HepG2 (cell line): ENCODE results near the gene CARS2. TPM values are rescaled to one million over a fixed set of nuclear protein-coding genes. Genes with fewer than 3 reads are reported as not detected.

Source experiments
- ATAC-seq: fragments of 200-7000 bp; cut with Tn5 transposase; 3 replicates; pipeline ENCODE4 v1.9.1; 2020; ENCODE audit warnings: mild to moderate bottlenecking, moderate library complexity
- BruUV-seq: library from RNA; stranded (reverse); fragments of 400-500 nt; replicated peaks from 2 replicates; lab custom pipeline; 2021; lab: Mats Ljungman, UMichigan
- CTCF ChIA-PET: fragments of 300-600 bp; formaldehyde crosslinking; extraction: SDS; loops from one replicate; lab custom pipeline; 2021; ENCODE audit warnings: low total read pairs, inconsistent platforms, low intra/inter-chr PET ratio; lab: Yijun Ruan, JAX
- POLR2A ChIA-PET: fragments of 350-600 bp; sonication (Branson Sonifier 250); formaldehyde crosslinking; loops from one replicate; lab custom pipeline; 2020; ENCODE audit warnings: antibody characterized with exemption, inconsistent platforms; lab: Yijun Ruan, JAX
- DNase-seq: peaks from one replicate; pipeline ENCODE4 v3.0.0-alpha.2; 2015; ENCODE audit warnings: low spot score
- FAIRE-seq: peaks from 3 replicates; lab custom pipeline; 2011; peaks lifted over from hg19 to GRCh38; lab: Jason Lieb, UNC
- H2AFZ ChIP-seq: one replicate; pipeline ENCODE4 v1.6.1; 2011; ENCODE audit warnings: low read length, inconsistent platforms
- H3K27ac ChIP-seq: fragments of 300-600 bp; 3 replicates; pipeline ENCODE4 v1.8.0; 2011; ENCODE audit warnings: mixed run types, mild to moderate bottlenecking, mixed read lengths, low read length, inconsistent platforms; ENCODE audit not compliant: insufficient read depth; ENCODE audit errors: extremely low read length
- H3K27me3 ChIP-seq, 2 experiments: fragments of 200-600 bp in 1 of 2; 2 replicates in 1 of 2; 3 replicates in 1 of 2; pipeline versions ENCODE4 v1.6.0 to v1.8.0; 2011; ENCODE audit warnings: low read length in 2 of 2, mild to moderate bottlenecking in 2 of 2, moderate library complexity in 2 of 2, inconsistent platforms in 1 of 2; ENCODE audit not compliant: insufficient read depth in 2 of 2, control insufficient read depth in 1 of 2
- H3K36me3 ChIP-seq, 2 experiments: fragments of 200-600 bp in 1 of 2; replicated peaks in 1 of 2; 2 replicates in 1 of 2; 3 replicates in 1 of 2; pipeline versions ENCODE4 v1.5.1 to v1.8.0; 2011; ENCODE audit warnings: low read length in 2 of 2, inconsistent platforms in 1 of 2; ENCODE audit not compliant: insufficient read depth in 2 of 2, control insufficient read depth in 1 of 2
- H3K4me1 ChIP-seq: 2 replicates; pipeline ENCODE4 v1.5.1; 2012; ENCODE audit warnings: low read length, inconsistent platforms; ENCODE audit not compliant: insufficient read depth
- H3K4me2 ChIP-seq: 2 replicates; pipeline ENCODE4 v1.6.0; 2011; ENCODE audit warnings: low read depth, low read length, inconsistent platforms
- H3K4me3 ChIP-seq, 3 experiments: fragments of 200-600 bp in 1 of 3; sonication (generic), shearing (Covaris generic) in 1 of 3; replicated peaks in 1 of 3; 2 replicates each; pipeline ENCODE4 v1.5.1; 2011 to 2016; ENCODE audit warnings: low read length in 3 of 3, inconsistent platforms in 2 of 3, low read depth in 2 of 3, mild to moderate bottlenecking in 2 of 3, control low read depth in 1 of 3, mixed read lengths in 1 of 3; ENCODE audit not compliant: insufficient read depth in 1 of 3
- H3K79me2 ChIP-seq: one replicate; pipeline ENCODE4 v1.6.1; 2011; ENCODE audit warnings: low read length, inconsistent platforms; ENCODE audit not compliant: insufficient read depth
- H3K9ac ChIP-seq: 2 replicates; pipeline ENCODE4 v1.6.0; 2011; ENCODE audit warnings: mild to moderate bottlenecking, low read depth, low read length, inconsistent platforms; ENCODE audit not compliant: insufficient read depth
- H3K9me3 ChIP-seq: 2 replicates; pipeline ENCODE4 v1.5.1; 2012; ENCODE audit warnings: mild to moderate bottlenecking, low read length
- H4K20me1 ChIP-seq: 2 replicates; pipeline ENCODE4 v1.6.0; 2011; ENCODE audit warnings: inconsistent platforms, mild to moderate bottlenecking, low read length, moderate library complexity; ENCODE audit not compliant: insufficient read depth
- HIVEP1 ChIP-seq: sonication (generic); formaldehyde crosslinking; IDR thresholded peaks from 2 replicates; pipeline ENCODE4 v1.4.0; 2020; ENCODE audit warnings: mild to moderate bottlenecking, missing genetic modification reagents
- JDP2 ChIP-seq: sonication (generic); formaldehyde crosslinking; IDR thresholded peaks from 2 replicates; pipeline ENCODE4 v1.8.1; 2022; ENCODE audit warnings: missing genetic modification reagents, borderline replicate concordance
- KDM6A ChIP-seq: IDR thresholded peaks from 2 replicates; pipeline ENCODE4 v1.6.1; 2016; ENCODE audit warnings: low read depth
- RFX5 ChIP-seq: IDR thresholded peaks from 2 replicates; pipeline ENCODE4 v1.6.1; 2011; ENCODE audit warnings: low read depth, low read length, improper control_type of control experiment
- RFXANK ChIP-seq: IDR thresholded peaks from 2 replicates; pipeline ENCODE4 v1.6.1; 2016
- RORA ChIP-seq: sonication (generic); formaldehyde crosslinking; IDR thresholded peaks from 2 replicates; pipeline ENCODE4 v1.5.0; 2020; ENCODE audit warnings: mild to moderate bottlenecking, missing genetic modification reagents, moderate library complexity
- SNAPC2 ChIP-seq: sonication (generic); formaldehyde crosslinking; IDR thresholded peaks from 2 replicates; pipeline ENCODE4 v1.8.1; 2022; ENCODE audit warnings: mild to moderate bottlenecking, missing genetic modification reagents
- ZFP36 ChIP-seq: fragments of 150-350 bp; IDR thresholded peaks from 2 replicates; pipeline ENCODE4 v1.6.1; 2018; ENCODE audit warnings: borderline replicate concordance, low read length, low read depth; ENCODE audit not compliant: partially characterized antibody
- ZFP41 ChIP-seq: sonication (generic); formaldehyde crosslinking; IDR thresholded peaks from 2 replicates; pipeline ENCODE4 v1.4.0; 2020; ENCODE audit warnings: mild to moderate bottlenecking, missing genetic modification reagents, borderline replicate concordance
- ZNF180 ChIP-seq: sonication (generic); formaldehyde crosslinking; IDR thresholded peaks from 2 replicates; pipeline ENCODE4 v1.4.0; 2020; ENCODE audit warnings: low read depth, missing genetic modification reagents, borderline replicate concordance
- ZNF251 ChIP-seq: sonication (generic); formaldehyde crosslinking; IDR thresholded peaks from 2 replicates; pipeline ENCODE4 v1.9.0; 2021; ENCODE audit warnings: mild to moderate bottlenecking, missing genetic modification reagents
- WGBS: methylation state at CpG from one replicate; pipeline ENCODE4 v1.1.6; 2017; ENCODE audit warnings: low lambda C conversion rate; 5-methylcytosine and 5-hydroxymethylcytosine counted together
- in situ Hi-C: cut with HindIII; loops from 2 replicates; pipeline ENCODE4 v1.10.0; 2017; ENCODE audit warnings: low pct_unique_long_range_greater_than_20kb; ENCODE audit not compliant: extremely low pct_ligation_motif_present
- intact Hi-C: fragments of 100-400 bp; cut with micrococcal nuclease; formaldehyde crosslinking; loops from one replicate; pipeline ENCODE4 v1.10.0; 2022; ENCODE audit not compliant: unreplicated experiment
- polyA plus RNA-seq, 8 experiments: library from polyadenylated mRNA; depleted of rRNA in 3 of 8; stranded (reverse) in 7 of 8; unstranded in 1 of 8; fragments of >200 nt; fragmentation: Illumina TruSeq in 4 of 8; extraction: Trizol in 4 of 8; gene quantifications; 2 replicates each; pipeline versions ENCODE4 v1.2.1 to v1.2.3, GENCODE V29; 2011 to 2016; ENCODE audit warnings: low read depth in 4 of 8, missing spikeins in 1 of 8, mixed read lengths in 1 of 8; ENCODE audit not compliant: insufficient read depth in 1 of 8
- total RNA-seq, 5 experiments: library from RNA; depleted of rRNA; stranded (reverse); fragments of >200 nt; fragmentation: Illumina TruSeq; extraction: Trizol; gene quantifications; 2 replicates each; pipeline ENCODE4 v1.2.3, GENCODE V29; 2016; ENCODE audit warnings: low read depth in 1 of 5
- TF ChIP-seq, protein P1 (sequence below): sonication (generic); formaldehyde crosslinking; IDR thresholded peaks from 2 replicates; pipeline ENCODE4 v1.4.0; 2020; ENCODE audit warnings: missing genetic modification reagents
- TF ChIP-seq, protein P2 (sequence below): sonication (generic); formaldehyde crosslinking; IDR thresholded peaks from 2 replicates; pipeline ENCODE4 v1.4.0; 2020; ENCODE audit warnings: missing genetic modification reagents, borderline replicate concordance

The CARS2 gene
- total and polyA plus RNA-seq, 2 of the 13 experiments (the other 11 are each of a cell fraction or from before 2014, with no cell fraction given): 41.1 to 59.3 TPM

DNA sequence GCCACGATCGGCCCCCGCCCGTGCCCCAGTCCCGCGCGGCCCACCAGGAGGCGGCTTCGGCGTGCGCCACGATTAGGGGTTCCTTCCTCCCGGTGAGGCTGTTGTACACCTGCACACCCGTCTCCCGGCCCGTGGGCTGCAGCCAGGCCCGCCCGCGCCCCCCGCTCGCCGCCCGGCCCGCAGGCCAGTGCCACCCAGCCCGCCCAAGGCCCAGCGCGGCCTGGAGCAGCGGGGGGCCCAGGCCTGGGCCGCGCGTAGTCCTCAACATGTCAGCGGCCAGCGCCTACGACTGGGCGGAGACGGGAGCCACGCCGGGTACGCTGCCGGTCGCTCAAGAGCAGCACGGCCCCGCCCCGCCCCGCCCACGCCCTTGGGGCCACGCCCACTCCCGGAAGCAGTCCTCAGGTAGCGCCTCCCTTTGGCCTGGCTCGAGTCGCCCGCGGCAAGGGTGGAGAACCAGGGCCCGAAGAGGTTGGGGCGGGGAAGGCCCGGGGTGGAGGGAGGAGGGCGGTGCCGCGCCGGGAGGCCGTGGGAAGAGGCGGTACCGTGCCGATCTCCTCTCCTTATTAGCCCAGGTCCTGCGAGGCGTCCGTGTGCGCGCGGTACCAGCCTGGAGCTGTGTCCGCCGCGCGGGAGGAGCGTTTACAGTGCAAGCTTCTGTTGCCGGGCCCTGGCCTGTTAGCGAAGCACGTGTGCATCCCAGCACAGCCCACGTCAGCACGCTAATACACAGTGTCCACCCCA is at the start of gene CARS2 (continued):
- TF ChIP-seq, protein P1, sequence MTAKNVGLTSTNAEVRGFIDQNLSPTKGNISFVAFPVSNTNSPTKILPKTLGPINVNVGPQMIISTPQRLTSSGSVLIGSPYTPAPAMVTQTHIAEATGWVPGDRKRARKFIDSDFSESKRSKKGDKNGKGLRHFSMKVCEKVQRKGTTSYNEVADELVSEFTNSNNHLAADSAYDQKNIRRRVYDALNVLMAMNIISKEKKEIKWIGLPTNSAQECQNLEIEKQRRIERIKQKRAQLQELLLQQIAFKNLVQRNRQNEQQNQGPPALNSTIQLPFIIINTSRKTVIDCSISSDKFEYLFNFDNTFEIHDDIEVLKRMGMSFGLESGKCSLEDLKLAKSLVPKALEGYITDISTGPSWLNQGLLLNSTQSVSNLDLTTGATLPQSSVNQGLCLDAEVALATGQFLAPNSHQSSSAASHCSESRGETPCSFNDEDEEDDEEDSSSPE (CRISPR knock-in tag): peak; percentile 83
- TF ChIP-seq RORA (CRISPR knock-in tag) (no peak), ZFP41 (CRISPR knock-in tag) (no peak), HIVEP1 (CRISPR knock-in tag) (peak; percentile 87; the same call in 1 of the 2 replicates), RFX5 (no peak)
- TF ChIP-seq, protein P2, sequence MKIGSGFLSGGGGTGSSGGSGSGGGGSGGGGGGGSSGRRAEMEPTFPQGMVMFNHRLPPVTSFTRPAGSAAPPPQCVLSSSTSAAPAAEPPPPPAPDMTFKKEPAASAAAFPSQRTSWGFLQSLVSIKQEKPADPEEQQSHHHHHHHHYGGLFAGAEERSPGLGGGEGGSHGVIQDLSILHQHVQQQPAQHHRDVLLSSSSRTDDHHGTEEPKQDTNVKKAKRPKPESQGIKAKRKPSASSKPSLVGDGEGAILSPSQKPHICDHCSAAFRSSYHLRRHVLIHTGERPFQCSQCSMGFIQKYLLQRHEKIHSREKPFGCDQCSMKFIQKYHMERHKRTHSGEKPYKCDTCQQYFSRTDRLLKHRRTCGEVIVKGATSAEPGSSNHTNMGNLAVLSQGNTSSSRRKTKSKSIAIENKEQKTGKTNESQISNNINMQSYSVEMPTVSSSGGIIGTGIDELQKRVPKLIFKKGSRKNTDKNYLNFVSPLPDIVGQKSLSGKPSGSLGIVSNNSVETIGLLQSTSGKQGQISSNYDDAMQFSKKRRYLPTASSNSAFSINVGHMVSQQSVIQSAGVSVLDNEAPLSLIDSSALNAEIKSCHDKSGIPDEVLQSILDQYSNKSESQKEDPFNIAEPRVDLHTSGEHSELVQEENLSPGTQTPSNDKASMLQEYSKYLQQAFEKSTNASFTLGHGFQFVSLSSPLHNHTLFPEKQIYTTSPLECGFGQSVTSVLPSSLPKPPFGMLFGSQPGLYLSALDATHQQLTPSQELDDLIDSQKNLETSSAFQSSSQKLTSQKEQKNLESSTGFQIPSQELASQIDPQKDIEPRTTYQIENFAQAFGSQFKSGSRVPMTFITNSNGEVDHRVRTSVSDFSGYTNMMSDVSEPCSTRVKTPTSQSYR (CRISPR knock-in tag): no peak

DNA sequence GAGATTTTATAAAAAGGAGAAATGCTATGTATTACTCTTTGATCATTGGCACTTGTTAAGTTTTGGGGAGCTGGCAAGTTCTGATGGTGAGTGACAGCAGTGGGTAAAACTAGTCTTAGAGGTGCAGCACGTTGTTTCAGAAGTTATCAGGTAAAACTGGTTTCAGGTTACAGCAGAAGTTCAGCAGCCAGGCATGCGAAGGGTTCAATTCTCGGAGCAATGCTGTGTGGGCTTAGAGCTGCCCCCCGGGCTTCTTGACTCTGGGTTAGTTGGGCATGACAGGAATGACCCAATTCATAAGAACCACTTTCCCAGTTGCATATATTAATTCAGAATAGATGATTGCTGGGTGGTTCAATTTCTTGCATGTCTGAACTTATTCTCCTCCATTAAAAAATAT is 42.4 kb upstream of the CARS2 start:
- Histone ChIP-seq H3K27me3 (no peaks in the 10 kb centered on the region), H2AFZ (no peak overlapping the region), H3K4me2 (no peak overlapping the region), H3K79me2 (no peaks in the 10 kb centered on the region), H3K9ac (no peak overlapping the region), H3K36me3 (no peaks in the 10 kb centered on the region), H3K9me3 (peaks cover 13% of the 10 kb centered on the region), H3K4me3 (no peak overlapping the region), H3K27ac (no peak overlapping the region), H3K4me1 (no peaks in the 10 kb centered on the region), H4K20me1 (no peaks in the 10 kb centered on the region)
- CTCF ChIA-PET: no interaction called here
- in situ Hi-C loops (no loop called here), intact Hi-C loops (no loop called here)
- POLR2A ChIA-PET: no interaction called here
- WGBS: 74% methylated on average over 4 of the region's 4 CpGs
- TF ChIP-seq JDP2 (no peak), ZFP36 (no peak), ZNF251 (CRISPR knock-in tag) (no peak), ZNF180 (no peak), RFXANK (CRISPR knock-in tag) (no peak), KDM6A (CRISPR knock-in tag) (no peak), SNAPC2 (CRISPR knock-in tag) (no peak)
- FAIRE-seq: no peak
- no peak for DNase-seq
- BruUV-seq: no TSS peak
- no peak for ATAC-seq
